Nephron progenitor cell (in vitro differentiated cells): ENCODE data around the gene ISLR.
A peak's percentile ranks its signal among the peaks of the same experiment; 100 is the strongest.

Source experiments
- DNase-seq: peaks from one replicate; pipeline ENCODE4 v3.0.0; 2021
- H3K27ac Mint-ChIP-seq: 2 replicates; pipeline ENCODE4 v1.8.0; 2021; ENCODE audit warnings: mild to moderate bottlenecking, moderate library complexity, mixed read lengths
- H3K27me3 Mint-ChIP-seq: 2 replicates; pipeline ENCODE4 v1.8.0; 2021; ENCODE audit warnings: mild to moderate bottlenecking, low read depth, mixed read lengths; ENCODE audit not compliant: poor library complexity
- H3K36me3 Mint-ChIP-seq: 2 replicates; pipeline ENCODE4 v1.8.0; 2021; ENCODE audit warnings: low read depth, mixed read lengths
- H3K4me1 Mint-ChIP-seq: 2 replicates; pipeline ENCODE4 v1.8.0; 2021; ENCODE audit warnings: mixed read lengths
- H3K4me3 Mint-ChIP-seq: 2 replicates; pipeline ENCODE4 v1.8.0; 2021; ENCODE audit warnings: mild to moderate bottlenecking, moderate library complexity, mixed read lengths
- H3K9me3 Mint-ChIP-seq: 2 replicates; pipeline ENCODE4 v1.8.0; 2021; ENCODE audit warnings: mild to moderate bottlenecking, moderate library complexity, mixed read lengths
- CTCF ChIP-seq: fragments of 200-600 bp; sonication (generic); IDR thresholded peaks from 2 replicates; pipeline ENCODE4 v1.5.0; 2021; ENCODE audit warnings: antibody characterized with exemption

Gene ISLR

GRCh38 chr15:74146277-74146800, 27.2 kb upstream of the ISLR start:
- H3K4me1 Mint-ChIP-seq, result no peaks in the 10 kb centered on the region
- H3K27me3 Mint-ChIP-seq, result peaks cover 8% of the 10 kb centered on the region
- no peak overlapping the region for H3K27ac Mint-ChIP-seq

GRCh38 chr15:74147051-74147450, 26.5 kb upstream of the ISLR start:
- no peak for DNase-seq
- no peak overlapping the region for H3K4me3 Mint-ChIP-seq
- no peak overlapping the region for H3K27ac Mint-ChIP-seq
- H3K4me1 Mint-ChIP-seq, result no peaks in the 10 kb centered on the region
- H3K9me3 Mint-ChIP-seq, result peaks cover 38% of the 10 kb centered on the region
- H3K27me3 Mint-ChIP-seq, result peaks cover 10% of the 10 kb centered on the region
- TF ChIP-seq CTCF, result no peak
- H3K36me3 Mint-ChIP-seq, result peaks cover 6% of the 10 kb centered on the region

More at GRCh38 chr15:74146277-74146800, 27.2 kb upstream of the ISLR start:
- Mint-ChIP-seq H3K36me3 (peaks cover 6% of the 10 kb centered on the region), H3K4me3 (no peak overlapping the region), H3K9me3 (peaks cover 38% of the 10 kb centered on the region)
- no peak for DNase-seq
- no peak for TF ChIP-seq CTCF

- no peak overlapping the region for H3K27ac Mint-ChIP-seq
- no peaks in the 10 kb centered on the region for H3K9me3 Mint-ChIP-seq
- H3K4me3 Mint-ChIP-seq, result no peak overlapping the region
- H3K4me1 Mint-ChIP-seq, result peaks cover 38% of the 10 kb centered on the region
- H3K27me3 Mint-ChIP-seq, result peaks cover 9% of the 10 kb centered on the region
- no peak for TF ChIP-seq CTCF
- no peaks in the 10 kb centered on the region for H3K36me3 Mint-ChIP-seq
- no peak for DNase-seq
Measured at GRCh38 chr15:74155766-74156417, 17.6 kb upstream of the ISLR start.

GRCh38 chr15:74156678-74157411, 16.7 kb upstream of the ISLR start:
- no peak overlapping the region for H3K4me3 Mint-ChIP-seq
- no peaks in the 10 kb centered on the region for H3K36me3 Mint-ChIP-seq
- peaks cover 38% of the 10 kb centered on the region for H3K4me1 Mint-ChIP-seq
- H3K9me3 Mint-ChIP-seq, result no peaks in the 10 kb centered on the region
- no peak for DNase-seq
- H3K27ac Mint-ChIP-seq, result peak overlapping the region; percentile 78
- H3K27me3 Mint-ChIP-seq, result peaks cover 7% of the 10 kb centered on the region
- TF ChIP-seq CTCF, result no peak

GRCh38 chr15:74157868-74158827, 15.4 kb upstream of the ISLR start:
- Mint-ChIP-seq H3K4me1 (peaks cover 37% of the 10 kb centered on the region), H3K9me3 (no peaks in the 10 kb centered on the region), H3K36me3 (no peaks in the 10 kb centered on the region), H3K27me3 (peaks cover 10% of the 10 kb centered on the region), H3K27ac (no peak overlapping the region), H3K4me3 (peak overlapping the region; percentile 3)
- TF ChIP-seq CTCF, result no peak
- DNase-seq, result no peak
